PC-3 (cell line): ENCODE results near the gene CANT1. TPM values are rescaled to one million over a fixed set of nuclear protein-coding genes. Genes with fewer than 3 reads are reported as not detected.

ENCODE experiments used
- ATAC-seq: fragments of 200-7000 bp; cut with Tn5 transposase; 2 replicates; pipeline ENCODE4 v1.9.1; 2020; ENCODE audit warnings: mild to moderate bottlenecking, moderate library complexity
- BruUV-seq: library from RNA; stranded (reverse); fragments of 400-500 nt; replicated peaks from 2 replicates; lab custom pipeline; 2021; lab: Mats Ljungman, UMichigan
- CTCF ChIA-PET: fragments of 300-600 bp; sonication (Branson Sonifier 250); formaldehyde crosslinking; loops from one replicate; lab custom pipeline; 2022; ENCODE audit warnings: antibody characterized with exemption; lab: Charles Lee
- POLR2A ChIA-PET: fragments of 300-600 bp; sonication (Branson Sonifier 250); formaldehyde crosslinking; loops from one replicate; lab custom pipeline; 2022; ENCODE audit warnings: antibody characterized with exemption; ENCODE audit not compliant: unreplicated experiment; lab: Charles Lee
- DNase-seq: peaks from one replicate; pipeline ENCODE4 v3.0.0-alpha.2; 2015
- H2AFZ ChIP-seq: fragments of 300-600 bp; sonication (generic); 2 replicates; pipeline ENCODE4 v1.6.0; 2016; ENCODE audit warnings: antibody characterized with exemption, low read length
- H3F3A ChIP-seq: fragments of 300-600 bp; sonication (generic); one replicate; pipeline ENCODE4 v1.6.0; 2017; ENCODE audit warnings: antibody characterized with exemption, low read length, control low read depth, mild to moderate bottlenecking; ENCODE audit not compliant: unreplicated experiment
- H3K27ac ChIP-seq: fragments of 300-600 bp; sonication (generic); 2 replicates; pipeline ENCODE4 v1.5.1; 2016; ENCODE audit warnings: mild to moderate bottlenecking, low read length
- H3K27me3 ChIP-seq: fragments of 300-600 bp; sonication (generic); 2 replicates; pipeline ENCODE4 v1.6.1; 2016; ENCODE audit warnings: low read length, mixed read lengths
- H3K36me3 ChIP-seq: fragments of 300-600 bp; sonication (generic); 2 replicates; pipeline ENCODE4 v1.6.1; 2016; ENCODE audit warnings: low read depth, mixed run types, low read length, mixed read lengths
- H3K4me1 ChIP-seq: fragments of 300-600 bp; sonication (generic); 2 replicates; pipeline ENCODE4 v1.5.1; 2016; ENCODE audit warnings: low read length; ENCODE audit not compliant: insufficient read depth
- H3K4me2 ChIP-seq: fragments of 300-600 bp; sonication (generic); 2 replicates; pipeline ENCODE4 v1.6.0; 2016; ENCODE audit warnings: low read length
- H3K4me3 ChIP-seq: fragments of 300-600 bp; sonication (generic); 2 replicates; pipeline ENCODE4 v1.5.1; 2016; ENCODE audit warnings: mild to moderate bottlenecking, low read length, mixed read lengths
- H3K79me2 ChIP-seq: fragments of 300-600 bp; sonication (generic); 2 replicates; pipeline ENCODE4 v1.6.1; 2017; ENCODE audit warnings: low read length, mixed read lengths
- H3K9ac ChIP-seq: fragments of 300-600 bp; sonication (generic); 2 replicates; pipeline ENCODE4 v1.6.0; 2016; ENCODE audit warnings: mild to moderate bottlenecking, low read length
- H3K9me2 ChIP-seq: fragments of 300-600 bp; sonication (generic); replicated peaks from 2 replicates; pipeline ENCODE4 v1.6.1; 2016; ENCODE audit warnings: mixed run types, low read length, mixed read lengths
- H3K9me3 ChIP-seq: fragments of 300-600 bp; sonication (generic); 2 replicates; pipeline ENCODE4 v1.6.1; 2016; ENCODE audit warnings: low read length, mixed read lengths
- H4K20me1 ChIP-seq: fragments of 300-600 bp; sonication (generic); 2 replicates; pipeline ENCODE4 v1.6.1; 2016; ENCODE audit warnings: low read length, mixed read lengths
- CTCF ChIP-seq: fragments of 300-600 bp; sonication (generic); conservative IDR thresholded peaks from 2 replicates; pipeline ENCODE4 v1.5.1; 2017; ENCODE audit warnings: antibody characterized with exemption, low read depth, mild to moderate bottlenecking, low read length
- EZH2 ChIP-seq: fragments of 300-600 bp; sonication (generic); IDR thresholded peaks from one replicate; pipeline ENCODE4 v1.6.1; 2017; ENCODE audit warnings: antibody characterized with exemption, mild to moderate bottlenecking, low read length; ENCODE audit not compliant: unreplicated experiment
- EZH2phosphoT487 ChIP-seq: fragments of 300-600 bp; sonication (generic); IDR thresholded peaks from 2 replicates; pipeline ENCODE4 v1.6.1; 2018; ENCODE audit warnings: mild to moderate bottlenecking, antibody characterized with exemption, low read length, borderline replicate concordance
- intact Hi-C: fragments of 100-400 bp; cut with micrococcal nuclease; formaldehyde crosslinking; loops from 2 replicates; pipeline ENCODE4 v1.9.0; 2023
- total RNA-seq: library from RNA; depleted of rRNA; stranded (reverse); fragments of >200 nt; gene quantifications from 2 replicates; pipeline ENCODE4 v1.2.3, GENCODE V29; 2014

CANT1 gene
- total RNA-seq, 1 experiment from 2014 or later: 191 TPM

GRCh38 chr17:79043191-79043930 lies 33.8 kb upstream of the CANT1 start:
- peaks cover 25% of the 10 kb centered on the region for H3K4me1 ChIP-seq
- TF ChIP-seq CTCF: no peak
- TF ChIP-seq EZH2phosphoT487: no peak
- no peak for TF ChIP-seq EZH2
- H3K9me2 ChIP-seq: no peaks in the 10 kb centered on the region
- H4K20me1 ChIP-seq: no peaks in the 10 kb centered on the region
- no peaks in the 10 kb centered on the region for H3K27me3 ChIP-seq
- intact Hi-C loops: loop anchor here (2.0 kb wide), 1 partner anchor 57 kb away; no protein-coding TSS in a partner anchor
- H3K36me3 ChIP-seq: no peaks in the 10 kb centered on the region
- H3K27ac ChIP-seq: no peak overlapping the region
- no peak for DNase-seq
- ChIA-PET POLR2A (no interaction called here), CTCF (interaction anchor here (1.2 kb wide), 1 partner anchor 15 kb away, joined by 6 read pairs; no protein-coding TSS in a partner anchor)
- H3K79me2 ChIP-seq: no peaks in the 10 kb centered on the region
- ATAC-seq: no peak
- H3K9ac ChIP-seq: no peak overlapping the region
- H2AFZ ChIP-seq: no peak overlapping the region
- H3K4me3 ChIP-seq: no peak overlapping the region
- no peaks in the 10 kb centered on the region for H3K9me3 ChIP-seq
- no TSS peak for BruUV-seq
- H3K4me2 ChIP-seq: no peak overlapping the region
- no peaks in the 10 kb centered on the region for H3F3A ChIP-seq

GRCh38 chr17:79042421-79043190 lies 33.0 kb upstream of the CANT1 start:
- no peak overlapping the region for H2AFZ ChIP-seq
- H3K79me2 ChIP-seq: no peaks in the 10 kb centered on the region
- H3K9me3 ChIP-seq: no peaks in the 10 kb centered on the region
- TF ChIP-seq EZH2phosphoT487 (no peak), CTCF (peak; percentile 99)
- no peak overlapping the region for H3K27ac ChIP-seq
- no peak overlapping the region for H3K9ac ChIP-seq
- BruUV-seq: no TSS peak
- no peaks in the 10 kb centered on the region for H3F3A ChIP-seq
- H3K4me2 ChIP-seq: no peak overlapping the region
- intact Hi-C loops: loop anchor here (1.0 to 2.0 kb wide), 2 partner anchors 23 to 56 kb away; no protein-coding TSS in a partner anchor
- CTCF ChIA-PET: interaction anchor here (0.6 to 1.1 kb wide), 7 partner anchors 8 to 56 kb away, joined by 3 to 10 read pairs (median 5); partner anchors contain the start of gene ENGASE
- no peak overlapping the region for H3K4me3 ChIP-seq
- H3K4me1 ChIP-seq: peaks cover 29% of the 10 kb centered on the region
- H4K20me1 ChIP-seq: no peaks in the 10 kb centered on the region
- no peaks in the 10 kb centered on the region for H3K27me3 ChIP-seq
- peak; percentile 95 for DNase-seq
- no peaks in the 10 kb centered on the region for H3K9me2 ChIP-seq
- POLR2A ChIA-PET: interaction anchor here (0.6 kb wide), 1 partner anchor 180 kb away, joined by 3 read pairs; no protein-coding TSS in a partner anchor
- peak; percentile 81 for ATAC-seq
- H3K36me3 ChIP-seq: no peaks in the 10 kb centered on the region
